ENCODE measurements around the gene RGS6.
"Not testable (repeated sequence)": the region's sequence is repeated elsewhere in the genome, so short reads cannot be mapped to it uniquely, and the experiment has no call there.

The RGS6 gene

DNA sequence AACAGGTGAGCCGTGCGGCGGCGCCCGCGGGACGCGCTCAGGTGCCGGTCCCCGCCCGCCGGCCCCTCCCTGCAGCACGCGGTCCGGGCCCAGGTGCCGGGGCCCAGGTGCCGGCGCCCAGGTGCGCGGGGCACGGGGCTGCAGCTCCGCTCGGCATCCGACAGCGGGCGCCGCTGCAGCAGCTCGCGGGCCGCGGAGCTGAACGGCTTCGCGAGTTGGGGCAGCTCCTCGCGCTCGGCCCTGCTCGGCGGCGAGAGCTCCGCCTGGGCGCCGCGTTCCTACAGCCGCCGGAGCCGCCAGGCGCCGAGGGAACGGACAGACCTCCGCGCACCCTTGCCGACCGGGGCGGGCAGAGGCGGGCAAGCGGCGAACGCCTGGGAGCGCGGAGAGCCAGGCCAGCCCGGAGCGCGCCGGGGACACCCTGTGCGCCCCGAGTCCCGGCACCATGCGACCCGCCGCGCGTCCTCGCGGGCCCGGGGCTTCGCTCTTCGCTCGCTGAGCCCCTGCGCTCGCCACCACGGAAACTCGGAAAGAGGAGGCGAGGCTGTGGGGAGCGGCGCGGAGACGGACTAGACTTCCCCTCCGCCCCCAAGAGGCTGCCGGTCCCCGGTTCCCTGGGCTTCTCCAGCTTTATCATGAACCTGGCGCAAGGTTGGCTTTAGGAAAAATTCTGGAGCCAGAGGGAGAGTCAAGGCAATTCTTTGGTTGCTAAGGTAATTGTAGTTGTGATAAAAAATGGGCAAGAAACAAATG, at the start of gene RGS6:
Gene RGS6, plus strand, starts transcription at position 201 of the 753 bp plus-strand sequence.
- DNase-seq (ENCODE audit: low spot score), result peak; percentile 85

GRCh38 chr14:71883094-71883493, 49.1 kb upstream of the RGS6 start:
- DNase-seq (ENCODE audit: low spot score), result no peak

GRCh38 chr14:71885301-71885700, 46.9 kb upstream of the RGS6 start:
- no peak for DNase-seq (ENCODE audit: low spot score)

DNA sequence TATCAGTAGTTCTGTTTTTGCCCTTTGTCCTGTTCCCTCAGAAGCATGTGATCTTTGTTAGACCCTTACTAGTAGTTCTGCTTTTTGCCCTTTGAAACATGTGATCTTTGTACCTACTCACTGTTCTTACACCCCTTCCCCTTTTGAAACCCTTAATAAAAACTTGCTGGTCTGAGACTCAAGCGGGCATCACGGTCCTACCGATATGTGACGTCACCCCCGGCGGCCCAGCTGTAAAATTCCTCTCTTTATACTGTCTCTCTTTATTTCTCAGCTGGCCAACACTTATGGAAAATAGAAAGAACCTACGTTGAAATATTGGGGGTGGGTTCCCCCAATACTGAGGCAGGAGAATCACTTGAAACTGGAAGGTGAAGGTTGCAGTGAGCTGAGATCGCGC, 44.4 kb upstream of the RGS6 start:
- not testable (repeated sequence) for DNase-seq (ENCODE audit: low spot score)

- DNase-seq (ENCODE audit: low spot score), result no peak
These were observed 41.7 kb upstream of the RGS6 start for GRCh38 chr14:71890541-71890940.

- DNase-seq (ENCODE audit: low spot score), result no peak
These were observed 41.0 kb upstream of the RGS6 start for GRCh38 chr14:71891185-71891584.

GRCh38 chr14:71891970-71892369, 40.3 kb upstream of the RGS6 start:
- no peak for DNase-seq (ENCODE audit: low spot score)

DNA sequence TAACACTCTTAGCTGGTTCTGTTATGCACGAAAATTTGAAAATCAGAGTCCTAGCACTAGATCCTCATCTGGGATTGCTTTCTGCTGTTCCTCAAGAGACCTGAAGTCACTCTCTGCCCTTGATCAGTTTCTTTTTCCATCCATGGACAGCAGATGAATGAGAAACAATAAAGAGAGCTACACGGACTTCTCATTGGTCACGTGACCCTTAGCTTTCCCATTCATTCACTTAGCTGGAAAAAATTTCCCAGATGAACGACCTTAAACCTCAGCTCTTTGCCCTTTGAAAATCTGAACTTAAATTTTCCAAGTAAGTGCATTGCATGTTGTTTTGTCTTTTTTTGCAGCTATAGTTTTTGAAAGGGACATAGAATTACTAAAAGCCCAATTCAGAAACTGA, 27.2 kb upstream of the RGS6 start:
- DNase-seq (ENCODE audit: low spot score), result no peak

GRCh38 chr14:71905860-71906259, 26.4 kb upstream of the RGS6 start:
- DNase-seq (ENCODE audit: low spot score), result no peak

DNA sequence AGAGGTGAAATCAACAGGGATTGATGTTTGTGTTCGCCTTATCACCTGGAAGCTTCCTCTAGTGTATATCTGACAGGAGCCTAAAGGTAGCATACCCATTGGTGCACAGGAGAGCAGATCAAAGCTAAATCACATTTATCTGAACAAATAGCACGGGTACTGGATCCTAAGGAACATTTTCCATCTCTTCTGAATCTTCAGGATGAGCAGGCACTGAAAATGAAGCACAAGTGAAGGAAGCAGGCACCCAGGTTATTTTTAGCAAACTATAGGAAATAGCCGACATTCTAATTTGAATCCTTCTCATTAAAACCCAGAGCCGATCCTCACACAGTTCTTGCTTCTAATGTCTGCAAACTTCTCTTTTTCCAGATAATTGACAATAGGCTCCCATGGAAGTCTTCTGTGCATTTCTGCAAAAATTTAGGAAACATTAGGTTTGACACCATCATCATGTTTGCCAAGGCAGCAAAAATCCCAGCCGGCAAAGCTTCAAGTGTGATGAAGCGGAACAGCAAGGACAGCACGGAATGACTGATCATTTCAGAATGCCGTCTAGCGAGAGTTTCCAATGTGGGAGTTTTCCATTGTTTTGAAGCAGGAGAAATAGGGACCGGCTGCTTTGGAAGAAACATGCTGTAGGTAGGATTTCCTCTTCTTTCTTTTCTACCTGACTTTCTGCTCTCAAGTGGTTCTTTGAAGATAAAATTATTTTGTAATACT, 24.3 kb upstream of the RGS6 start:
- no peak for DNase-seq (ENCODE audit: low spot score)

DNA sequence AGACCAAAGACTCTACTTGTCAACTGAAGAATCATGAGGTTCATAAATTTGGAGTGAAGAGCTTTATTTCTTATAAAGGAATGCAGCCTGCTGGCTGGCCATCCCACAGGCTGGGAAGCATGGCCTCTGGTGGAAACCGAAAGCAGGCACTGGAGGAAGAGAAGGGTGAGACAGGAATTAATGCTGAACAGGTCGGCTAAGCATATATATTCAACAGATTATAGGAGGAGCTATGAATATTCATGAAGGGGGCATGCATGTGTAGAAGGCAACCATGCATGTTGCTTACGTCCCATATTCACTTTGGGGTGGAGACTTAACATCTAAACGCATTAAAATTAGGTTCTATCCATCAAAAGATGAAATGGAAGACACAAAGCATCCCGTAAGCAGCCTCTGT, 20.6 kb upstream of the RGS6 start:
- DNase-seq (ENCODE audit: low spot score), result no peak

DNA sequence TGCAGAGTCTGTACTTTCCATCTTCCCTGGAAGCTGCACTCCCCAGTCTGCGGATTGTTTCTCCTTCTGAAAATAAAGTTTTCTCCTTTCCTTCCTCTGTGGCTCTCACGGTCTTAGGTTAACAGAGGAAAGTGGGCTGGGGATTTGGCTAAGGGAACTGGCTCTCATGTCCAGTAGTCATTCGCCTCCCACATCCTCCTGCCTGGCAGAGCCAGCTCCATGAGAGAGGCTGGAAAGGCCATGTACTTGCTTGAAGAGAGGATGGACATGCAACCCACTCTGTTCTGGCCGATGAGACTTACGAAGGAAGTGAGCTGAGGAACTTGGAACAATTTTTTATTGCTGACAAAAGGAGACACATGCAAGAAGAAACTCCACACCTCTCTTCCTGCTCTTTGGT, 18.9 kb upstream of the RGS6 start:
- DNase-seq (ENCODE audit: low spot score), result no peak

DNA sequence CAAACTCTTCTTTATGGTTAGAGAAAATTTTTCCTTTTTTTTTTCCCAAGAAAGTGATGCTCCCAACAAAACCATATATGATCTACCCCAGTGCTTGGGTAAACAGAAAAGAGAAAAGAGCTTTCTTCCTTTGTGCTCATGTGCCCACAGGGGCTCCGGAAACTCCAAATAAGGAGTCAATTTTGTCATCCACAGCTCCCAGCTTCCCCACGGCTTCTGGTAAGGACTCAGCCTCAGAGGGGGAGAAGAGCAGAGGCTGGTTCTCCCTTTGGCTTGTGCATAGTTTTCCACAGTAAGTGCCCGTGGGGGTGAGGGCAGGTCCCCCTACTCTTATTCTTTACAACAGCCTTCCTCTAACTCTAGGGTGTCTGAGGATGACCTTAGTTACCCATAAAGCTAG, 13.3 kb upstream of the RGS6 start:
- DNase-seq (ENCODE audit: low spot score), result no peak

- no peak for DNase-seq (ENCODE audit: low spot score)
These were observed 8.7 kb upstream of the RGS6 start for GRCh38 chr14:71923513-71923912.

DNA sequence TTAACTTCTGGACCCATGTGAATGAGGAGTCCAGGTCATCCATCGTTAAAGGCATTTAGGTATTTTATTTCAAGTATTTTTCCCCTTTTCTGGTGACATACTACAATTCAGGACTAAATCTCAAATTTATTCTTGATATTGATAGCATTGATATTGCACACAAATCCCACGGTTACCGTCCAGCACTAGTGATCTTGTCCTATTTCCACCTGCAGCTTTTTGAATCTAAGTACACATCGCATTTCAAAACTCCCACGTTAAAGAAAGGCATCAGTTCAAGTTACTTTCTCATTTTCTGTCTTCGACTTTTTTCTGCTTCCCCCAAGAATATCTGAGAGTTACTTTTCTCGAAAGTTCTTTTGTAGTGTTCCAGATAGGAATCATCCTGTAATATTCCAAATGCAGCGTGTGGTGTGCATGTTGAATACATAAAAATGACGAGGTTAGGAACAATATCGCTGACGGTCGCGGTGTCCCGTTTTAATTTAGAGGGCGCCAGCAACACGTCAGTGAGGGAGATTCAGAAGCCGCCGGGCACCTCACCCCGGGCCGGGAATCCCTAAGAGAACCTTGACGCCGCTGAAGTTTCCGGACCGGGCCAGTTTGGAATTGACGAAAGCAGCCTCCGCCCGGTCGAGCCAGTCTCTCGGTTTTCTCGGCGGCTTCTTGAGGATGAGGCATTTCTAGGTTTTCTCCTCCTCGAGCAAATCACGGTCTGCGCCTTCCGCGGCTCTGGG, 569 bp upstream of the RGS6 start:
- DNase-seq (ENCODE audit: low spot score), result peak; percentile 51

- DNase-seq (ENCODE audit: low spot score), result no peak
These were observed 865 bp downstream of the RGS6 start for GRCh38 chr14:71933001-71933587.

GRCh38 chr14:71938273-71938672, 6.0 kb downstream of the RGS6 start:
- not testable (repeated sequence) for DNase-seq (ENCODE audit: low spot score)

GRCh38 chr14:71939344-71939743, 7.1 kb downstream of the RGS6 start:
- DNase-seq (ENCODE audit: low spot score), result not testable (repeated sequence)

- not testable (repeated sequence) for DNase-seq (ENCODE audit: low spot score)
These were observed 8.3 kb downstream of the RGS6 start for GRCh38 chr14:71940500-71940899.

GRCh38 chr14:71941616-71942015, 9.4 kb downstream of the RGS6 start:
- DNase-seq (ENCODE audit: low spot score), result not testable (repeated sequence)

- no peak for DNase-seq (ENCODE audit: low spot score)
These were observed 10.9 kb downstream of the RGS6 start for GRCh38 chr14:71942904-71943694.

- DNase-seq (ENCODE audit: low spot score), result no peak
These were observed 11.4 kb downstream of the RGS6 start for GRCh38 chr14:71943695-71944018.
